ENCODE results near the gene DNAH17.

GRCh38 chr17:78441271-78441971, 135.8 kb downstream of the DNAH17 start:
- TF ChIP-seq CTCF (IDR thresholded peaks at IDR 0.05), result no peak
- no peak for TF ChIP-seq POLR2A (IDR thresholded peaks at IDR 0.05)
